HG03442 (cell line): Measurements from ENCODE around the gene POU6F2.
"Not testable (repeated sequence)": the region's sequence is repeated elsewhere in the genome, so short reads cannot be mapped to it uniquely, and the experiment has no call there.

Experiments used
- ATAC-seq: cut with Tn5 transposase; IDR thresholded peaks from one replicate; pipeline ENCODE4 v1.9.1; 2021; ENCODE audit warnings: mild to moderate bottlenecking, moderate library complexity; ENCODE audit not compliant: unreplicated experiment

POU6F2 gene

DNA sequence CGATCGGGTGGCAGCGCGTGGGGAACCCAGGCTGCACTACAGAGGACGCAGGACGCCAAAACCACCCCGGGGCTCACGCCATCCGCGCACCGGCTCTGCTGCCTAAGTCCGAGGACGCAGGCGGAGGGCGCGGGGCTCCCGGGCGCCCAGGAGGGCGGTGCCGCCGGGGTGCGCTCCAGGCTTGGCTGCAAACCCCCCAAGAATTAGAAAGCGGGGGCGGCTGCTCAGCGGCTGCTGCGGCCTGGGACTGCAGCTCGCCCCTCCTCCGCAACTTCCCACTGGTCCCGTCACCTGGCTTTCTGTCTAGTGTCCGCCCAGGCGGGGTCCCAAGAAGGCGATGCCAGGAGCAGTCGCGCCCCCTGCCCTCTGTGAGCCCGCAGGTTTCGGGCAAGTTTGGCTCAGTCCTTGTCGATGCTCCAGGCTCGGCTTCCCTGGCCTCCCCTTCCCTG is 1.7 kb upstream of the POU6F2 start:
- no peak for ATAC-seq

DNA sequence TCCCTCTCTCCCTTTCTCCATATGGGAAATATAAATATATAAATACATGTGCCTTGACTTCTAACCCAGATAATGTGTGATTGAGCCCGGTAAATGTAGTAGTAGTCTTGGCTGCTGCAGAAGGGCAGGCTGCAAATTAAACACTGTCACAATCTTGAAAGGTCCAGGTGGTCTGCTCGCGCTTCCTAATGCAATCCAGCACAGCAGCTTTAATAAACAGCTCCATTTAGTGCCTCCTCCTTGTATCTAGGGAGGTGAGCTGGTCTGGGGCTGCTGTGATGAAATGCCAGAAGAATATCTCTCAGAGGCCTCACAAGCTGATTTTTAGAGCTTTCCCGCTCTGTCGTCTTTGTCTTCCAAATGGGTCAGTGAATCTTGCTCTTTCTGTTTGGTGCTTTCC is 782 bp downstream of the POU6F2 start:
- no peak for ATAC-seq

DNA sequence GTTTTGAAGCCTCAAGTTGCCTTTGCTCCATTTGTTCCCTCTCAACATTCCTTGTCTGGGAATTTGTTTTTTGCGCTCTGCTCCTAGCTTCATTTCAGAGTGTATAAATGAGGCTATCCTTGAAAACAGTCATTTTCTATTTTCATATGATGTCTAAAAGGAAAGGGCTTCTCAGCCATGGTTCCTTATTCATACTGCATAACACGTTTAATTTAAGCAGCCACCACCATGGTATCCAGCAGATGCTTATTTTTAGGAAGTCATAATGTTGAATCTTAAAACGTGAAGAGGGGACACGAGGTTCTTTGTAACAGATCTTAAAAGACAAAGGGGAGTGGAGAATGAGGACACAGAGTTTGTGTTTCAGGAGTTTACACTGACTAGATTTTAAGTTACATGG is 14.5 kb downstream of the POU6F2 start:
- no peak for ATAC-seq

DNA sequence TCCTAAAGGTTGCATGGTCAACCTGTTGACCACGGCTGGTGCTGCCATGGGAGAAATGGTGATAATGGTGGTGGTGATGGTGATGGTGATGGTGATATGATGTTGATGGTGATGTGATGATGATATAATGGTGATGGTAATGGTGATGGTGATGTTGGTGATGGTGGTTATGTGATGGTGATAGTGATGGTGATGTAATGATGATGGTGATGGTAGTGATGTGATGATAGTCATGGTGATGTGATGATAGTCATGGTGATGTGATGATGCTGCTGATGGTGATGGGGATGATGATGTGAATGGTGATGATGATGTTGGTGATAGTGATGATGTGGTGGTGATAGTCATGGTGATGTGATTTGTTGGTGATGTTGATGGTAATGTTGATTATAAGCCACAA is 23.9 kb downstream of the POU6F2 start:
- no peak for ATAC-seq

DNA sequence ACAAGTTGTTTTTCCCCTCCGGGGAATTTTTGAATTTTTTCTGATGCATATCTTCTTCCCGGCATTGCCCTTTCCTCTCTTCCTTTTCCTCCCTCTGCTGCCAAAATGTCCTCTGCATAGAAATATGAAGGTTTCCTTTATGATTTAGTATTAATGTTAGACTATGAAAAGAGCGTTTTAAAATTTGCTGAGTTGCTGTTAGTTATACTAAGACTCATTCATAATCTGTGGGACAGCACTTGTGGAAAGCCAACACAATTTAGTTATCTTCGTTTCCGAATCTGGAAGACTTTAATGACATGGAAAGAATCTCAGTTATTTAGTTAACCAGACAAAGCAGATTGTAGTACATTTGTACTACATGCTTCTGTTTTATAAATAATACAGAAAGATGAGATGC is 25.0 kb downstream of the POU6F2 start:
- no peak for ATAC-seq

DNA sequence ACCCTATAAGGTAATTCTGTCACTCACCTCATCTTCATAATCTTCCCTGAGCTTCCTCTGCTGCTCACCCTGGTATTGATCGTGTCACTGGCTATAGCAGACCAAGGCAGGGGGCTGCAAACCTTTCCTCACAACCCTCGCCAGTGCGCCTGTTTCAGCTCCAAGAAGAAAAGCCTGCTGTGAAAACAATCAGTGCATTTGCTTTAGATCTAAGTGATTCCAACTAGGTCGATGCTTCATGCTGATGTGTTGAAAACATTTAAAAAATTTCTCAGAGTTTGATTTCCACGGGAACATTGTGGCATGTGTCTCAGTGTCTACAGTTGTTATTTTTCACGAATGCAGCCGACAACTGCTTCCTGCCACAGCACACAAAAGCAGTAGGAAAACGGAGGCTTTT is 27.3 kb downstream of the POU6F2 start:
- no peak for ATAC-seq

DNA sequence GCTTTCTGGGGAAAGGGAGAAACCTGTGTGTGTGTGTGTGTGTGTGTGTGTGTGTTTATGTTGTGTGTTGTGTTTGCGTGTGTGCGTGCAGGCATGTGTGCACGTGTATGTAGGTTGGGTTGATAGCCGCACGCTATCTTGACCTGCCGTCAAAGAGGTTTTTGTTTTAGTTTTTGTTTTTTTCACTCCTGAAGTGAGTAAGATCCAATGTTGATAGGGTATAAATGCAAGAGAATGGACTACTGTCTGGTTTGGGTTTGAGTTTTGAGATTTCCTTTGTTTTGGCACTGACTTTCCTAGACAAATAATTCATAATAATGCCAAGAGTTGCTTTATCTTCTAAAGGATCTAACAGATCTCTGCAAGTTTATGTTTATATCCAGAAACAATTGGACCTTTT is 27.8 kb downstream of the POU6F2 start:
- no peak for ATAC-seq

DNA sequence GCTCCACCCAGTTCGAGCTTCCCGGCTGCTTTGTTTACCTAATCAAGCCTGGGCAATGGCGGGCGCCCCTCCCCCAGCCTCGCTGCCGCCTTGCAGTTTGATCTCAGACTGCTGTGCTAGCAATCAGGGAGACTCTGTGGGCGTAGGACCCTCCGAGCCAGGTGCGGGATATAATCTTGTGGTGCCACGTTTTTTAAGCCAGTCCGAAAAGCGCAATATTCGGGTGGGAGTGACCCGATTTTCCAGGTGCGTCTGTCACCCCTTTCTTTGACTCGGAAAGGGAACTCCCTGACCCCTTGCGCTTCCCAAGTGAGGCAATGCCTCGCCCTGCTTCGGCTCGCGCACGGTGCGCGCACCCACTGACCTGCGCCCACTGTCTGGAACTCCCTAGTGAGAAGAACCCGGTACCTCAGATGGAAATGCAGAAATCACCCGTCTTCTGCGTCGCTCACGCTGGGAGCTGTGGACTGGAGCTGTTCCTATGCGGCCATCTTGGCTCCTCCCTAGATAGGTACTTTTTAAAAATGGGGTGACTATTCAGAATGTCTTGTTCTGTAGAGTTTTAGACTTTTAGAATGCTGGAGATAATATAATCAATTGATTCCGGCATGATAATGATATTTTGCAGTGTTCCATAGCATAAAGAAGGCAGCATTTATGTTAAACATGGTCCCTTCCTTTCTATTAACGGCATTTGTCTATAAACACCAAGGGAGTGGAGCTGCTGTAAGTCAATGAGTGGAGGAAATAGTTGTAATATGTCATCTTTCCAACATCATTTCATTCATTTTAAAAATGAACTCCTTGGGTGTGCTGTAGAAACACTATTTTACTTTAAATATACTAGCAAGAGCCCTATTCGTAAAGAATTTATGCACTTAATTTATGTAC is 35.6 kb downstream of the POU6F2 start:
- ATAC-seq, result not testable (repeated sequence)

DNA sequence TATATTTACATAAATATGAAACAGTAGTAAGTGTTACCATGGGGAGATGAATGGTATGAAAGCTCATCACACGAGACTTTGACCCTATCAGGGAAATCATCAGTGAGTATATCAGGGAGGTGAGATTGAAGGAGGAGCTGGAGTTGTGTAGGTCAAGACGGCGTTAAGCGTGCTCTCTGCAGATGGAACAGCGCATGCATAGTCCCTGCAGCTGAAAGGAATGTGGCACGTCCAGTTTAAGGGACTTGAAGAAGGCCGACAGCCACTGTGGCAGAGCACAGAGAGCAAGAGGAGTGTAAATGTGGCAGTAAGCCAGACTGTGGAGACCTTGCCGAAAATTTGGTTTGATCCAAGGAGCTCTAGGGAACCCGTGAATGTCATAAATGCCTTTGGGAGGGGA is 38.9 kb downstream of the POU6F2 start:
- ATAC-seq, result no peak

DNA sequence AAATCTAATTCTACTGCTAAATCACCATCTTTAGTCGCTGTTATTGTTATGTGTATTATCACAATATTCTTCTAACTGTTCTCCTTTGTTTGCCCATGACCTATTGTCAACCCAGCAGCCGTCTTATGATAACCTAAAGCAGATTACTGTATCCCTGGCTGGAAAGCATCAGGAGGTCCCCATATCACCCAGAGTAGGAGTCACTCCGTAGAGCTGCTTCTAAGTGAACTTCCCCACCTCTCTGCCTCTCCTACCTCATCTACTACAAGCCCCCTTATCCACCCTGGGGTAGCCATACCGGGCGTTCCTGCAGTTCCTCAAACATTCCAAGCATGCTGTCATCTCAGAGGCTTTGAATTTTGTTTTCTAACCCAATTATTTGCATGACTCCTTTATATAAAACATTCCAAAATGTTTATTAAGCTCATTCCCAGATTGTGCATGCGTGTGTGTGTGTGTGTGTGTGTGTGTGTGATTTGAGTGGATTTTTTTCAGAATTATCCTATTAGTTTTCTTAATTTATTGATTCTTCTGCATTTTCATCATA is 39.7 kb downstream of the POU6F2 start:
- ATAC-seq, result no peak

DNA sequence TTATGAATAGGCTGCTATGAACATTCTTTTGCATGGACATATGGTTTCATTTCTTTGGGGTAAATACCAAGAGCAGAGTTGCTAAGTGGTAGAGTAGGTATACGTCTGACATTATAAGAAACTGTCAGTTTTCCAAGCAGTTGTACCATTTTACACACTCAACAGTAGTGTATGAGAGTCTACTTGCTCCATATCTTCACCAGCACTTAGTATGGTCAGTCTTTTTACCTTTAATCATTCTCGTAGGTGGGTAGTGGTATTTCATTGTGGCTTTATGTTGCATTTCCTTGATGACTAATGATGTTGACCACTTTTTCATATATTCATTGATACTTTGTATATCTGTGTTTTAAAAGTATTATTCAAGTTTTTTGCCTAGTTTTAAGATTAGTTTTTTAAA is 45.1 kb downstream of the POU6F2 start:
- no peak for ATAC-seq

DNA sequence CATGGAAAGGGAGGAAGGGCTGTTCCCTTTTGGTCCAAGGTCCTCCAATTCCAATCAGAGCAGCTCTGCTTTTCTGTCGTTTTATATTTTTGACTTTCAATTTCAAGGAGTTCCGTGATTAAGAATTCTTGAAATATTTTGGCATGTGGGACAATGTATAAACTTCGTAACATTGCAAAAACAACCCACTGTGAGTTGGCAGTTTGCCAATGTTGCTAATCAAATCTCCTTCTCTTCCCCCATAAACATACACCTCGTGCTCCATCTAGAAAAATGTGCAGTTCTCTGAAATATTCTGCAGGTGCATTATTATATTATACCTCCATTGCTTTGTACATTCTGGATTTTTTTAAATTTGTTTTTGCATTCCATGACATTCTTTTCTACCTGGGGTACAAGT is 49.8 kb downstream of the POU6F2 start:
- no peak for ATAC-seq

DNA sequence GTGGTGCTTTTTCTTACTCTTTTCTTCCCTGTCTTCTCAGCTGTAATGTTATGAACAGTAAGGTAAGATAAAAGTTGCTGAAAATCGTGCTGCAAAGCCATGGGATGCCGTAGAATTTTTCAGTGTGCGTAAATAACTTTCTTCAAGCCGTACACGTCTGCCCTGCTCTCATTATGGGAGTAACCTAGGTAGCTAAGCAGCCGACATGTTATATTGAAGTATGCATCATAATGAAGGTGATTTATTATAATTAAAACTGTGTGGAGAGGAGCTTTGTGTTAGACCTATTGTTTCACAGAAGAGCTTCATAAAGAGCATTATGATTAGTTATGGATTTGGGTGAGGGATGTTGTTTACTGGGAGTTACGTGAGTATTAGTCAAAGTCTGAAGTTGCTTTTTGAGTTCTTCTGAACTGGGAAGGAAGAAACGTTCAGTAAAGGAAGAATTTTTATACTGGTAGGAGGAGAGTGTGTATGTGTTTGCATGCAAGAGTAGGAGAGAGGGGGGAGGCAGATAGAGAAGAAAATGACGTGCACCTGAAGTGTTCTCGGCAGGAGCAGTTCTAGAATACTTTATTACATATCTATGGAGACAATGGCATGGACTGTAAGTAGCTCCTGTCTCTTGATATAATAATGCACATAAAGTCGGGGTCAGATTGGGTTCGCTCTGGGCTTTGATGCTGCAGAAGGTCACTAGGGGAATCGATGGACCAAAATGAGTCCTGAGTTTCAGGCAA is 56.3 kb downstream of the POU6F2 start:
- ATAC-seq, result no peak

DNA sequence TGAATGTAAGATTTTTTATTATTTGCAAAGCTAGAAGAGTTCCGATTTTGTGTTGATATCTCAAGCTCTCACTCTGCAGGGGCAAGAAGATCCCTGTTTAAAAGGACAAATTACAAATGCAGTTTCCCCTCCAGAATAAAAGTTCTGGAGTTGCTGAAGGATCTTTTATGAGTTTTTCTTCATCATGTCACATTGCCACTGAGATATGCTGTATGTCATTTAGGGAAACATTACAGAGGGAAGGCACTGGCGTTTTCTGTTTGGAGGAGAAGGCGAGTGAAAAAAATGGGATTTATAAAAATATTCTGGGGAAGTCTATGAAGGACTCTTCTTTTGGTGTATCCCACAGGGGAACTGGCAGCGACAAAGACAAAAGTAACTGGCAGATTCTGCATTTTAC is 57.4 kb downstream of the POU6F2 start:
- no peak for ATAC-seq

DNA sequence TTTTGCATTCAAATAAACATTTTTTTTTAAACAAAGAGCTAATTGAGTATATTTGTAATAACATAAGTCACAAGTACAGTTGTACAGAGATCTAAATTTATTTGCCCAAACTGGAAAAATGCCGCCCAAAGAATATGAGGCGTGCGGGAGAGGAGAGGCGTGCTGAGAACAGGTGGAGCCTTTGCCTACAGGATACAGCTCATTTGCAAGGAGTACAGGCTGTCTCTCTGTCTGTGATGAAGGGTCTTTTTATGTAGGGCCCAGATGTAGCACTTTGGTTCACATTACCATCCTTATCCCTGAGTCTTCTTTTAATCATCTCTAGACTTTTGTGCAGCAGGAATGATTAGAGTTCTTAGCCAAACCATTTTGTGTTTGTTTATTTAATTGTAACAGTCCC is 58.2 kb downstream of the POU6F2 start:
- no peak for ATAC-seq

DNA sequence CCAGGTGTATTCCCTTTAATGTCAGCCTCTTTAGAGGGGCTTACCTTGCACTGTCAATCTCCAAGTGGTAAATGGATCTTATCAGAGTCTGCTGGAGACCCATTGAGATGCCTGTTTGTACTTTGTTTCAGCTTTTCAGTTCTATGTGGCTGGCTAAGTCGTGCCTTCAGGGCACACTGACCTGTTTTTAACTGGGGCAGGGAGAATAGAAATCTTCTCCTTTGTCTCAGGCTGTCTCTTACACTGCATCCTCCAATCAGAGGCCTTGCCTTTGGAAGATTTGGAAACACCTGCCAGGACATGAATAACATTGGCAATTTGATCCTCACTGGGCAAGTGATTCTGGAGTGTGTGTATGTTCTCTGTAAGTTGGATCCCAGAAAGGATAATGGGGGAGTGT is 65.0 kb downstream of the POU6F2 start:
- no peak for ATAC-seq

DNA sequence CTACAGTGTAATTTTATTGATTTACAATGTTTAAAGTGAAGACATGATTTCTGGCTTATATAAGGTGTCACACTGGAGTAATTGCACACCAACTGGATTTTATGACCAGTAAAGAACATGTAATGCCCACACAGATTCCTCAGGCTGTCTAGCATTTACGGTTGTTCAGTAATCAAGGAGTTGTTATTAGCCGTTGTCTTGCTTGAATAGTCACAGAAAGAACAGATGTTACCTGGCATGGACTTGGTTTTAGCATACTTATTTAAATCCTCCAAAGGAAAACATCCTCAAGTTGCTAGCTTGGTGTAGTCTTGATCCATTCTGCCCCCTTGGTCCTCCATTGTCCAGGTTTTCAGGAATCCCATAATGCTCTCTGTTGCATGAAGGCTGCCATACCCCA is 65.8 kb downstream of the POU6F2 start:
- no peak for ATAC-seq

DNA sequence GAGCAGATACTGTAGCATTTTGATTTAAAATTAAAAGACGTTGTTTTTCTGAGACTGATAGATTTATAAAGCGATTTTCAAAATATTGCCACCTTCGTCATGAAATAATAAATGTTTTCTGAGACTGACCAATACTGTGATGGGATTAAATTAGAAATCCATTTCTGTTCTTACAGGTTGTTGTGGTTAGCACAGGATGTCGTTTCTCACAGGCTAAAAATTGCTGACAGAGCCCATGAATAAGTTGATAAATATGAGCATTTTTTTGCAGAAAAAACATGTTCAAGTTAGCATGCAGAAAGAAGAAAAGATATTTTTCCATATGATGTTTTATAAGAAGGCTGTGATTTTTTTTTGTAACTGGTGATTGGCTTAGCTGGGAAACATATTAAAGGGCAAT is 66.8 kb downstream of the POU6F2 start:
- ATAC-seq, result no peak

DNA sequence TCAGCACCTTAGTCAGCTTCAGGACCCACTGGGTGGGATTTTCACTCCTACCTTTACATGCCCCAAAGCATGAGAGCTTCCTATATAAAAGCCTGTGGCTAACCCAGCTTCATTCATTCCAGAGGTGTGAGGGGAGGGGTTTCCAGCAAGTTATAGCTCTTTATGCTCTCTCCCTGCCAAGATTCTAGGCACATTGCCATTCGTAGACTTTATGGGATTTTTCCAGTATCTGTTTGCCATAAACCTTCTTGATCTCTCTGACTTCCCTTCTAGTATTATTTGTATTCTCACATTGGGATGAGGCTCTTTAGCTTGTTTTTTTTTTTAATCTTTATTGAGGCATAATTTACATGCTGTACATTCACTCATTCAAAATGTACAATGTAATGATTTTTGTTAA is 67.5 kb downstream of the POU6F2 start:
- no peak for ATAC-seq

DNA sequence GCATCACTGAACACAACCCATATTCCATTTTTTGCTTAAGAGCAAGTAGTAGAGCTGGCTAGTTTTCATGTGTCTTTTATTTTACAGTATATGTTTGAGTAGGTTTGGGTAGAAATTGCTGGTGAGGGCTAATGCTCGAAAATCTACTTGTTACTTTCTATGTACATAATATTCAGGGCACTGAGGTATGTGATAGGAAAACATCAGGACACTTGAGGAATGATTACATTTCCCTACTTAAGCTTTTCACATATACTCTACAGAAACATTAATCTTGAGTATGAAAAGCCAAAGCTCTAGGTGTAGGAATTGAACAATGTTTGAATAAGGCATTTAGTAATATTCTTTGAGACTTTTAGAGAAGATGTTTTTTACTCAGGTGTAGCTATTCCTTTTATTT is 73.6 kb downstream of the POU6F2 start:
- ATAC-seq, result no peak

DNA sequence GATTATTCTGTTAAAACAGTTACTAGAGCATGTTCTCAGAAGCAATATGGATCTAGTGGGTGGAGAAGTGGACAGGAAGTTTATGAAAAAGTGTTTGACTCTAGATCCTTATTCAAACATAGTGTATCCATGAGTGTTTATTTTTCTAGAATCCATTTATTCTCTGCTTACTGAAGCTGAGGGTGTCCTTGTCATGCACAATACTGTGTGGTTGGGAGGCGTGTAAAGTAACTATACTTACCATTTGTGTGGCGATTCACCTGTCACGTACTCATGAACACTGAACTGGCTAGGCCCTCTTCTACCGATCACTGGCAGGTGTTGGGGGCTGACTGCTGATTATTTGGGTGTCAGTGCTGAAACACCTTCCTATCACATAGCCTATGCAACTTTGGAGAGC is 74.0 kb downstream of the POU6F2 start:
- no peak for ATAC-seq

DNA sequence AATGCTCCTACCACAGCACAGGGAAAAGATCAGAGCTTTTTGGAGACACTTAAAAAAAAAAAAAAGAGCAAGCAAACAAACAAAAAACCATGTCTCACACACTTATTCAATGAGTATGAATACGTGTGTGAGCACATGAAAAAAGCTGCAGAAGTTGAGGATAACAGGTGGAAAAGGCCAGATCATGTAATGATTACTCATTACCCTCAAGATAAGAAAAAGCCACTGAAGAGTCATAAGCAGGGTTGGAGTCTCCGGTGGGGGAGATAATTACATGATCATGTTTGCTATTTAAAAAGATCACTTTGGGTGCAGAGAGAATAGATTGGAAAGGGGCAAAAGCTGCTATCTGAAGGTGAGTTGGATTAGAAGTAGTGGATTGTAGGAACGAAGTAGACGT is 77.0 kb downstream of the POU6F2 start:
- no peak for ATAC-seq
